Heart left ventricle (tissue), 16 donors: ENCODE measurements around the gene KCTD13. TPM values are rescaled to one million over a fixed set of nuclear protein-coding genes. Genes with fewer than 3 reads are reported as not detected.
A peak's percentile ranks its signal among the peaks of the same experiment; 100 is the strongest.
"Not testable (repeated sequence)": the region's sequence is repeated elsewhere in the genome, so short reads cannot be mapped to it uniquely, and the experiment has no call there.

Experiments
- ATAC-seq, 4 donors: fragments of 200-7000 bp; cut with Tn5 transposase; one replicate each; pipeline ENCODE4 v1.9.1; 2020 to 2022; ENCODE audit warnings: moderate library complexity in 4 of 4, mild to moderate bottlenecking in 3 of 4, moderate number of reproducible peaks in 1 of 4
- DNase-seq, 5 donors: peaks; one replicate each; pipeline ENCODE4 v3.0.0-alpha.2; 2020
- H3K27ac ChIP-seq, 12 donors: fragments of 200-600 bp; sonication (generic) in 4 of 12; one replicate each; pipeline versions ENCODE4 v1.5.0 to v1.8.0; 2016 to 2022; ENCODE audit warnings: mild to moderate bottlenecking in 2 of 12
- H3K27me3 ChIP-seq, 9 donors: fragments of 200-600 bp; sonication (generic) in 2 of 9; one replicate each; pipeline versions ENCODE4 v1.5.1 to v1.8.0; 2016 to 2022; ENCODE audit warnings: mild to moderate bottlenecking in 3 of 9
- H3K36me3 ChIP-seq, 9 donors: fragments of 200-600 bp; sonication (generic) in 2 of 9; one replicate each; pipeline versions ENCODE4 v1.5.0 to v1.8.0; 2018 to 2022; ENCODE audit warnings: mild to moderate bottlenecking in 2 of 9
- H3K4me1 ChIP-seq, 12 donors: fragments of 200-600 bp; sonication (generic) in 4 of 12; one replicate each; pipeline versions ENCODE4 v1.5.0 to v1.8.0; 2016 to 2022; ENCODE audit warnings: mild to moderate bottlenecking in 3 of 12
- H3K4me3 ChIP-seq, 12 donors: fragments of 200-600 bp; sonication (generic) in 4 of 12; one replicate each; pipeline versions ENCODE4 v1.5.0 to v1.8.0; 2017 to 2022; ENCODE audit warnings: mild to moderate bottlenecking in 9 of 12, moderate library complexity in 4 of 12
- H3K9me3 ChIP-seq, 12 donors: fragments of 200-600 bp; sonication (generic) in 4 of 12; one replicate each; pipeline versions ENCODE4 v1.5.0 to v1.8.0; 2016 to 2022; ENCODE audit warnings: mild to moderate bottlenecking in 1 of 12
- POLR2A ChIP-seq, 2 donors: fragments of 450-650 bp; IDR thresholded peaks; one replicate each; pipeline ENCODE4 v1.6.1; 2017; ENCODE audit warnings: antibody characterized with exemption in 2 of 2, mild to moderate bottlenecking in 2 of 2, moderate library complexity in 2 of 2
- WGBS, 4 donors: extraction: QIAGEN DNeasy Blood & Tissue Kit in 2 of 4; methylation state at CpG; one replicate each; pipeline versions ENCODE4 v1.1.5 to v1.1.7; 2013 to 2018; 5-methylcytosine and 5-hydroxymethylcytosine counted together
- intact Hi-C, 10 donors: fragments of 100-400 bp; cut with DNase I; formaldehyde crosslinking; loops; one replicate each; pipeline versions ENCODE4 v1.11.1 to v1.14.2; 2022
- polyA plus RNA-seq, 2 donors: library from polyadenylated mRNA; stranded (reverse); fragments of 200-250 nt; gene quantifications; one replicate each; pipeline ENCODE4 v1.2.3, GENCODE V29; 2013
- total RNA-seq, 9 donors: library from RNA; depleted of rRNA in 2 of 9; stranded (reverse); fragments of >200 nt in 2 of 9; fragmentation: NEBNext Ultra II Directional in 3 of 9; extraction: Animal tissue kit (Norgen Biotek cat#: 25700) in 3 of 9; gene quantifications; one replicate each; pipeline versions ENCODE4 v1.1.0 to v1.2.4, GENCODE V29; 2016 to 2023
- TF ChIP-seq, protein P1 (sequence below), 12 donors: fragments of 200-600 bp; sonication (generic) in 4 of 12; IDR thresholded peaks; one replicate each; pipeline versions ENCODE4 v1.5.0 to v1.8.0; 2018 to 2022; ENCODE audit warnings: antibody characterized with exemption in 12 of 12, mild to moderate bottlenecking in 5 of 12
- donor health status: ischemic (EF 13 %, LVEDD 7.1; RV severe dilation, severe dysfunction).
- donor health status: healthy with polysubstance abuse.
- donor health status: DM: no; HTN: yes; CAD: no.
- donor health status: DM: no; HTN: no; CAD: no.
- donor health status: ischemic (EF 25% LVEDD 6.9; RV normal size, moderate dysfunction).
- donor health status: ischemic (EF 25% LVEDD 5.7; RV mildly dilated, moderate dysfunction).
- donor health status: healthy.
- donor health status: DM: yes; HTN: yes; CAD: no.
- donor health status: ischemic (EF 35%, LVEDD 5.7; RV mildly dilated, moderate dysfunction).
- donor health status: nonischemic (EF 11% LVEDD 7.7; RV severe dilation, severe dysfunction).
- donor health status: DM: yes; HTN: yes; CAD: no.
- donor health status: PGD.
- donor health status: ischemic (EF 29% LVEDD 5.4; RV normal size, mild dysfunction).
- donor health status: nonischemic (EF 23%, LVEDD 6.1; RV moderate dilation, normal function).

The KCTD13 gene
- total and polyA plus RNA-seq, 11 donors = 3.6 to 9.1 (median 6.6) TPM

DNA sequence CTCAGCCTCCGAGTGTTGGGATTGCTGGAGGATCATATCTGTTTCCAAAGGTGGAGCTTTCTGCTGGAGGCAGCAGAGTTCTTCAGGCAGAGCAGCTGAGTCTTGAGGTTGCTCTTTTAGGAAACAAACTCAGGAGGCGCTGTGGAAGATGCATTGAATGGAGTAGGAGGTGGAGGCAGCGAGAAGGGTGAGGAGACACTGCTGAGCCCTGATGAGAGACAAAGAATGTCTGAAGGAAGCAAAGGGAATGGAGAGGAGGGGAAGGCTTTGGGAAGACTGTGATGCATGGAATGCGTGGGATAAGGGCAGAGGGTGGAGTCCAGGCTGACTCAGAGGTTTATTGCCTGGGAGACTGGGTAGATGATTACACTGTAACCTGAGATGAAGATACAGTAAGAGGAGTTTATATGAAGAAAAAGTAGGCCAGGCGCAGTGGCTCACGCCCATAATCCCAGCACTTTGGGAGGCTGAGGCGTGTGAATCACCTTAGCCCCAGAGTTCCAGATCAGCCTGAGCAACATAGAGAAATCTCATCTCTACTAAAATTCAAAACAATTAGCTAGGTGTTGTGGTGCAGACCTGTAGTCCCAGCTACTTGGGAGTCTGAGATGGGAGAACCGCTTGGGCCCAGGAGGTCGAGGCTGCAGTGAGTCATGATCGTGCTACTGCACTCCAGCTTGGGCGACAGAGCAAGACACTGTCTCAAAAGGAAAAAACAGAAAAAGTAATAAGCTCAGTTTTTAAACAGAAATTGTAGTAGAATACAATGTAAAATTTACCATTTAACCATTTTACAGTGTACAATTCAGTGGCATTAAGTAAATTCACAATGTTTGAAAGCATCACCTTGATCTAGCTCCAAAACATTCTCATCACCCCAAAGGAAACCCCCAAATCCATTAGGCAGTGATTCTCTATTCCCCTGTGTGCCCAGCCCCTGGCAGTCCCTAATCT lies 18.1 kb upstream of the KCTD13 start:
- WGBS, 4 donors = 66 to 70% (median 66%) methylated on average over 11 of the region's 11 CpGs
- peak; percentile 58 to 97 (median 76) for ATAC-seq

DNA sequence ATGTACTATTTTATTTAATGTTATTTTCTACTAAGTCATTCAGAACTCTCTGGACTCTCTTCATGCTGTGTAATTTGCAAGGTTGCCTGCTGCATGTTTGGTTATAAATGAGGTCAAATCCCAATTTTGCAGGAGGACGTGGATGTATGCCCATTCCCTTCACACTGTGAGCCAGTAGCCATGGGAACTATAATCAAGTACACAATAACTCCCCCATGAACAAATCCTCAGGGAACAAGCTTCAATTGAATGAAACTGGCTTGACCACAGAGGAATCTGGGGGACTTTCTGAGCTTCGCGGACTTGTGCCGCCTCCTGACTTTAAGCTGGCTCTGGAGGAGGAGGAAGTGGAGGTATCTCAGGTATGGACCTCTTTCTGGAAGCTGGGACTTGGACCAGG lies 14.6 kb upstream of the KCTD13 start:
- intact Hi-C loops = loop anchor here in 2 of 10 donors (5.0 to 10.0 kb wide), 2 partner anchors 48 to 56 kb away; no protein-coding TSS in a partner anchor
- no peaks in the 10 kb centered on the region for H3K27me3 ChIP-seq

More for the DNA sequence above, 18.1 kb upstream of the KCTD13 start:
- Histone ChIP-seq H3K27ac (peak overlapping the region in 3 of 12 donors; percentile 2 to 24 (median 4)), H3K36me3 (no peaks in the 10 kb centered on the region), H3K4me1 (no peaks in the 10 kb centered on the region), H3K4me3 (no peak overlapping the region), H3K27me3 (no peaks in the 10 kb centered on the region), H3K9me3 (no peaks in the 10 kb centered on the region)
- DNase-seq = no peak
- TF ChIP-seq POLR2A (IDR thresholded peaks at IDR 0.05) = no peak
- TF ChIP-seq, protein P1, sequence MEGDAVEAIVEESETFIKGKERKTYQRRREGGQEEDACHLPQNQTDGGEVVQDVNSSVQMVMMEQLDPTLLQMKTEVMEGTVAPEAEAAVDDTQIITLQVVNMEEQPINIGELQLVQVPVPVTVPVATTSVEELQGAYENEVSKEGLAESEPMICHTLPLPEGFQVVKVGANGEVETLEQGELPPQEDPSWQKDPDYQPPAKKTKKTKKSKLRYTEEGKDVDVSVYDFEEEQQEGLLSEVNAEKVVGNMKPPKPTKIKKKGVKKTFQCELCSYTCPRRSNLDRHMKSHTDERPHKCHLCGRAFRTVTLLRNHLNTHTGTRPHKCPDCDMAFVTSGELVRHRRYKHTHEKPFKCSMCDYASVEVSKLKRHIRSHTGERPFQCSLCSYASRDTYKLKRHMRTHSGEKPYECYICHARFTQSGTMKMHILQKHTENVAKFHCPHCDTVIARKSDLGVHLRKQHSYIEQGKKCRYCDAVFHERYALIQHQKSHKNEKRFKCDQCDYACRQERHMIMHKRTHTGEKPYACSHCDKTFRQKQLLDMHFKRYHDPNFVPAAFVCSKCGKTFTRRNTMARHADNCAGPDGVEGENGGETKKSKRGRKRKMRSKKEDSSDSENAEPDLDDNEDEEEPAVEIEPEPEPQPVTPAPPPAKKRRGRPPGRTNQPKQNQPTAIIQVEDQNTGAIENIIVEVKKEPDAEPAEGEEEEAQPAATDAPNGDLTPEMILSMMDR (IDR thresholded peaks at IDR 0.05) = no peak
- intact Hi-C loops = loop anchor here in 2 of 10 donors (5.0 to 10.0 kb wide), 2 partner anchors 52 to 59 kb away; no protein-coding TSS in a partner anchor

DNA sequence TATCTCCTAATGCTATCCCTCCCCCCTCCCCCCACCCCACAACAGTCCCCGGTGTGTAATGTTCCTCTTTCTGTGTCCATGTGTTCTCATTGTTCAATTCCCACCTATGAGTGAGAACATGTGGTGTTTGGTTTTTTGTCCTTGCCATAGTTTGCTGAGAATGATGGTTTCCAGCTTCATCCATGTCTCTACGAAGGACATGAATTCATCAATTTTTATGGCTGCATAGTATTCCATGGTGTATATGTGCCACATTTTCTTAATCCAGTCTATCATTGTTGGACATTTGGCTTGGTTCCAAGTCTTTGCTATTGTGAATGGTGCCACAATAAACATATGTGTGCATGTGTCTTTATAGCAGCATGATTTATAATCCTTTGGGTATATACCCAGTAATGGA lies 5.7 kb upstream of the KCTD13 start:
- WGBS, 4 donors = 83 to 98% (median 92%) methylated on average over 2 of the region's 2 CpGs

More for the DNA sequence above, 14.6 kb upstream of the KCTD13 start:
- 37 to 61% (median 53%) methylated on average over 4 of the region's 4 CpGs for WGBS, 4 donors
- Histone ChIP-seq H3K4me3 (no peak overlapping the region), H3K9me3 (no peaks in the 10 kb centered on the region), H3K4me1 (no peaks in the 10 kb centered on the region), H3K36me3 (no peaks in the 10 kb centered on the region), H3K27ac (no peak overlapping the region)
- no peak for DNase-seq
- no peak for ATAC-seq
- TF ChIP-seq POLR2A (IDR thresholded peaks at IDR 0.05) = no peak
- TF ChIP-seq, protein P1 (IDR thresholded peaks at IDR 0.05) = no peak

DNA sequence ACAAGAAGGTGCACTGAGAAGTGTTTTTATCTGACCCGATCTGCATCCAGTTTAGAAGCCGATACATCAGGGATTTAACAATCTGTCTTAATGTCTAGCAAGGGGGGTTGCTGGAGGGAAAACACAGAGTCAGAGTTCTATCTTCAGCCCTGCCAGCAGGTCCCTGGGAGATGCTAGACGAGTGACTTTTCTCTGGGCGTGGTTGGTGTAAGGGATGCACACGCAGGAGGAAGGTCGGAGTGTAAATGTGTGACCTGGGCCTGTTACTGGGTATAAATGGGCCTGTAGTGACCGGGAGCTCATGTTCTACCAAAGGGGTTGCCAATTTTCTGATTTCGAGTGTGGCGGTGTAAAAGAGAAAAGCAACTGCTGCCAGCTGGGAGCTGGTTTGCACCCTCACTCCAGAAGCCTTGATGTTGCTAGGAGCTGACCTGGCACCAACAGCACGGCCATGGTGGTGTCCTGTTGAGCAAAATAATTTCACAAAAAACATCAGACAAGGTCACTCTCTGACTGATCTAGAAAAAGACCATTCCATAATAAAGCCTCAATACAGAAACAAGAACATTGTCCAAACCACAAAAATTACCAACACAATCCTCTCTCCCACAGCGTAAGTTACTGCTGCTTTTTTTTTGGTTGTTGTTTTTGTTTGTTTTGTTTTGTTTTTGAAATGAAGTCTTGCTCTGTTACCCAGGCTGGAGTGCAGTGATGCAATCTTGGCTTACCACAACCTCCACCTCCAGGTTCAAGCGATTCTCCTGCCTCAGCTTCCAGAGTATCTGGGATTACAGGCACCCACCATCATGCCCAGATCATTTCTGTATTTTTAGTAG lies 1.3 kb upstream of the KCTD13 start:
- Histone ChIP-seq H3K36me3 (peaks cover 0 to 13% (median 9%) of the 10 kb centered on the region in 9 donors), H3K4me1 (peaks cover 4 to 27% (median 18%) of the 10 kb centered on the region in 12 donors), H3K27me3 (no peaks in the 10 kb centered on the region), H3K4me3 (peak overlapping the region in 10 of 12 donors; percentile 72 to 100 (median 92)), H3K27ac (peak overlapping the region in 10 of 12 donors; percentile 72 to 96 (median 88)), H3K9me3 (no peaks in the 10 kb centered on the region)
- intact Hi-C loops = loop anchor here in 8 of 10 donors (1.0 to 10.0 kb wide), 7 partner anchors 34 to 80 kb away; partner anchors contain the start of genes TMEM219 (in 3 of the 8), HIRIP3 (in 2 of the 8), INO80E (in 2 of the 8) and TAOK2 (in 1 of the 8)
- no peak for DNase-seq
- WGBS, 4 donors = 73 to 76% (median 74%) methylated on average over 12 of the region's 12 CpGs
- ATAC-seq = no peak
- TF ChIP-seq, protein P1 (IDR thresholded peaks at IDR 0.05) = no peak
- no peak for TF ChIP-seq POLR2A (IDR thresholded peaks at IDR 0.05)

More for the DNA sequence above, 5.7 kb upstream of the KCTD13 start:
- H3K36me3 ChIP-seq, H3K27ac ChIP-seq, H3K27me3 ChIP-seq, H3K9me3 ChIP-seq, intact Hi-C loops, H3K4me3 ChIP-seq, H3K4me1 ChIP-seq, ATAC-seq, DNase-seq: not testable (repeated sequence)
